GM10266 (cell line): ENCODE measurements around the gene SCYGR1.
"Not testable (repeated sequence)": the region's sequence is repeated elsewhere in the genome, so short reads cannot be mapped to it uniquely, and the experiment has no call there.

Experiments
- DNase-seq: peaks from one replicate; pipeline ENCODE4 v3.0.0; 2012; ENCODE audit errors: extremely low spot score
- TF ChIP-seq, protein P1 (sequence below): IDR thresholded peaks from 2 replicates; pipeline ENCODE4 v1.5.1; 2012; ENCODE audit warnings: mild to moderate bottlenecking, low read depth; ENCODE audit not compliant: control insufficient read depth, insufficient read depth; ENCODE audit errors: missing control alignments

The SCYGR1 gene, protein sequence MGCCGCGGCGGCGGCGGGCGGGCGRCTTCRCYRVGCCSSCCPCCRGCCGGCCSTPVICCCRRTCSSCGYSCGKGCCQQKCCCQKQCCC

DNA sequence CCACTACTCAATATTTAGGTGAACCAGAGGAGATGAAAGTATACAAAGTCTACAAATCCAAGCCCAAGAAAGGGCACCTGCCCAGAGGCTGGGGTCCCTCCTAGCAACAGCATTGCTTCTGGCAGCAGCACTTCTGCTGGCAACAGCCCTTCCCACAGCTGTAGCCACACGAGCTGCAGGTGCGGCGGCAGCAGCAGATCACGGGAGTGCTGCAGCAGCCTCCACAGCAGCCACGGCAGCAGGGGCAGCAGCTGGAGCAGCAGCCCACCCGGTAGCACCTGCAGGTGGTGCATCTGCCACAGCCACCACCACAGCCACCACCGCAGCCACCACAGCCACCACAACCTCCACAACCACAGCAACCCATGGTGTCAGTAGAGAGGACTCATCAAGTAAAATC is at the start of gene SCYGR1:
TSS of gene SCYGR1 (minus strand) at position 367 of the 400 bp plus-strand sequence. CDS start at position 367, 0 bp downstream.
- not testable (repeated sequence) for DNase-seq

DNA sequence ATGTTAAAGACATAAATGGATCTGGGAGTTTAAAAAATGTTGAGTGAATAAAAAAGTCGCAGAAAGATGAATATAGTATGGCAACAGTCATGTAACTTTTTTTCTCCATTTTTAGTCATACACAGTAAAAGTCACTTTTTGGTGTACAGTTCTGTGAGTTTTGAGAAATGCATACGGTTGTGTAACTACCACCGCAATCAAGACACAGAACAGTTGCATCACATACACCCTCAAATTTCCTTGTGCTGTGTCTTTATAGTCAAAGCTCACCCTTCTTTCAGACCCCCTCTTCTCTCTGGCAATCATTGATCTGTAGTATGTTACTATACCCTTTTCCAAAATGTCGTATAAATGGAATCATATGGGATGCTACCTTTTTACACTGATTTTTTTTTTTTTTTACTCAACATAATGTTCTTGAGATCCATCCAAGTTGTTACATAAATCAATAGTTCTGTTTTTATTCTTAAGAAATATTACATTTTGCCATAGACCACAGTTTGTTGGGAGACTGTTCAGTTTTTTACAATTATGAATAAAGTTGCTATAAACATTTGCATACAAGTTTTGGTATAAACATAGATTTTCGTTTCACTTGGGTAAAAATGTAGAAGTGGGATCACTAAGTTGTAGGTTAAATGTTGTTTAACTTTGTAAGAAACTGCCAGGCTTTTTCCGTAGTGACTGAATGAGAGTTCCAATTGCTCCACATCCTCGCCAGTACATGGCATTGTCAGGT is 48.9 kb upstream of the SCYGR1 start:
- no peak for DNase-seq

DNA sequence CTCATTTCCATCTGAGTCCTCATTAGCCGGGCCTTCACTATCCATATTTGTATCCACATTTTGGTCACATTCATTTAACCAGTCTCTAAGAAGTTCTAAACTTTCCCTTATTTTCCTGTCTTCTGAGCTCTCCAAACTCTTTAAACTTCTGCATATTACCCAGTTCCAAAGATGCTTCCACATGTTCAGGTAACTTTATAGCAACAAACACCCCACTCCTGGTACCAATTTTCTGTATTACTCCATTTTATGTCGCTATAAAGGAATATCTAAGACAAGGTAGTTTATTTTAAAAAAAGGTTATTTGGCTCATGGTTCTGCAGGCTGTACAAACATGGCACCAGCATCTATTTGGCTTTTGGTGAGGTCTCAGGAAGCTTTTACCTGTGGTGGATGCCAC is 45.4 kb upstream of the SCYGR1 start:
- TF ChIP-seq, protein P1, sequence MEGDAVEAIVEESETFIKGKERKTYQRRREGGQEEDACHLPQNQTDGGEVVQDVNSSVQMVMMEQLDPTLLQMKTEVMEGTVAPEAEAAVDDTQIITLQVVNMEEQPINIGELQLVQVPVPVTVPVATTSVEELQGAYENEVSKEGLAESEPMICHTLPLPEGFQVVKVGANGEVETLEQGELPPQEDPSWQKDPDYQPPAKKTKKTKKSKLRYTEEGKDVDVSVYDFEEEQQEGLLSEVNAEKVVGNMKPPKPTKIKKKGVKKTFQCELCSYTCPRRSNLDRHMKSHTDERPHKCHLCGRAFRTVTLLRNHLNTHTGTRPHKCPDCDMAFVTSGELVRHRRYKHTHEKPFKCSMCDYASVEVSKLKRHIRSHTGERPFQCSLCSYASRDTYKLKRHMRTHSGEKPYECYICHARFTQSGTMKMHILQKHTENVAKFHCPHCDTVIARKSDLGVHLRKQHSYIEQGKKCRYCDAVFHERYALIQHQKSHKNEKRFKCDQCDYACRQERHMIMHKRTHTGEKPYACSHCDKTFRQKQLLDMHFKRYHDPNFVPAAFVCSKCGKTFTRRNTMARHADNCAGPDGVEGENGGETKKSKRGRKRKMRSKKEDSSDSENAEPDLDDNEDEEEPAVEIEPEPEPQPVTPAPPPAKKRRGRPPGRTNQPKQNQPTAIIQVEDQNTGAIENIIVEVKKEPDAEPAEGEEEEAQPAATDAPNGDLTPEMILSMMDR: no peak
- no peak for DNase-seq

More for the DNA sequence above, 48.9 kb upstream of the SCYGR1 start:
- TF ChIP-seq, protein P1: no peak

DNA sequence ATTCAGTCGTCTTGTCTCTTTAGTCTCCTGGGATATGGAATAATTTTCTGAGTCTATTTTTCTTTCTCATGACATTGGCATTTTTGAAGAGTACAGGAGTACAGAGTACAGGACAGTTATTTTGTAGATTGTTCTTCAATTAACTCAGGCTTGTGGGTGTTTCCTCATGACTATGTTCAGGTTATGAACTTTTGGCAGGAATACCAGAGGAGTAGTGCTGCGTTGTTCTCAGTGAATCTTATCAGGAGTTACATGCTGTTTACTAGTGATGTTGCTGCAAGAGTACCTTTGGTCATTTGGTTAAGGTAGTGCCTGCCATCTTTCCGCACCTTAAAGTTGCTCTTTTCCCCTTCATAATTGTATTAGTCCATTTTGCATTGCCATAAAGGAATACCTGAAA is 42.9 kb upstream of the SCYGR1 start:
- DNase-seq: no peak
- TF ChIP-seq, protein P1: no peak

DNA sequence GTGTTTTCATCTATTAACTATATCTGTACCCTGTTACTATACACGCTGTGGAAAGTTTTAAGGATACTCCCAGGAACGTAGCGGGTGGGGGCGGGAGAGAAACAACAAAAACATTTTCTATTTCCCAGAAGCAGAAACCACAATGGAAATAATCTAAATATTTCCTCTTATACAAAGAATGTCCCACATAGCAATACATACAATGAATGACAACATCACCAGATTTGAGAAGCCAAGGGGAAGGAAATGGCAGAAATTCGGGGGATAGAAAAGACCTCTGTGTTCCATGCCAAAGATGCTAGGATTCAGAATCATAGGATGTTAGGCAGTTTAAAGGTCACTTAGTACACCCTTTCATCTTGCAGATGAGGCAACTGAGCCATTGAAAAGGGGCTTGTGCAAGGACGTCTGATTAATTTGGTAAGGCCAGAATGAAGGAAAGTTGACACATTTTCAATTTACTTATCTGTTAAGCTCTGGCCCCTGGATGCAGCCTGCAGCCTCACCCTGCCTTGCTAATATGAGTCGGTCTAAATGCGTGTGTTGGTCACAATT is 41.1 kb upstream of the SCYGR1 start:
- DNase-seq: no peak
- TF ChIP-seq, protein P1: no peak

DNA sequence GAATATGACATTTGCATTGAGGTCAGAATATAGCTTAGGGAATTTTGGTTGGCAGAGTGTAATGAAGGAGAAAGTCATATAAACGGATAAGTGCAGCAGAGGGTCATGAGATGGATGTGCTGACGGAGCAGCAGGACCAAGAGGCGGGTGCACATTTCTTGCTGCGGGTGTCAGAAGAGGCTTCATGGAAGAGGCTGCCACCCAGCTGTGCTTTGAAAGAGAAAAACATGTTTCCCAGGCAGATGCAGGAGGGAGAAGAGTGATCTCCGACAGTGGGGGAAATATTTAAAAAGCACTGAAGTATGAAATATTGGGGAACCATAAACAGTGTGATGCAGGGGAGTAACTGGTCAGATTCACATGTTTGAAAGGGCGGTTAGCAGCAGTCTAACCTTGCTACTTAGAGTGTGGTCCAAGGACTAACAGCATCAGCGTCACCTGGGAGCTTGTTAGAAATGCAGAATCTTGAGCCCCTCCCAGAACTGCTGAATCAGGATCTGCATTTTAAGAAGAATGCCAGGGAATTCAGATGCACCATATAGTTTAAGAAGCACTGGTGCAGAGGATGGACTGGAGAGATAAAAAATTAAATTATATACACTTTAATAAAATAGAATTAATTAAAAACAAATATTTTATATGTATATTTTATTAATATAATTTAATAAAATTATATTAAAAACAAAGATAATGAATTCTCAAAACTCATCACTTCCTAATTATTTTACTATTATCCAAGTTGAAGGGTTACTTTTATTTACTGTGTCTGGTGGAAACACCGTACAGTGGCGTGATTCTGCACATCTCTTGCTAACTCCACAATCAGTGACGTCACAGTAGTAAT is 36.1 kb upstream of the SCYGR1 start:
- TF ChIP-seq, protein P1: no peak

DNA sequence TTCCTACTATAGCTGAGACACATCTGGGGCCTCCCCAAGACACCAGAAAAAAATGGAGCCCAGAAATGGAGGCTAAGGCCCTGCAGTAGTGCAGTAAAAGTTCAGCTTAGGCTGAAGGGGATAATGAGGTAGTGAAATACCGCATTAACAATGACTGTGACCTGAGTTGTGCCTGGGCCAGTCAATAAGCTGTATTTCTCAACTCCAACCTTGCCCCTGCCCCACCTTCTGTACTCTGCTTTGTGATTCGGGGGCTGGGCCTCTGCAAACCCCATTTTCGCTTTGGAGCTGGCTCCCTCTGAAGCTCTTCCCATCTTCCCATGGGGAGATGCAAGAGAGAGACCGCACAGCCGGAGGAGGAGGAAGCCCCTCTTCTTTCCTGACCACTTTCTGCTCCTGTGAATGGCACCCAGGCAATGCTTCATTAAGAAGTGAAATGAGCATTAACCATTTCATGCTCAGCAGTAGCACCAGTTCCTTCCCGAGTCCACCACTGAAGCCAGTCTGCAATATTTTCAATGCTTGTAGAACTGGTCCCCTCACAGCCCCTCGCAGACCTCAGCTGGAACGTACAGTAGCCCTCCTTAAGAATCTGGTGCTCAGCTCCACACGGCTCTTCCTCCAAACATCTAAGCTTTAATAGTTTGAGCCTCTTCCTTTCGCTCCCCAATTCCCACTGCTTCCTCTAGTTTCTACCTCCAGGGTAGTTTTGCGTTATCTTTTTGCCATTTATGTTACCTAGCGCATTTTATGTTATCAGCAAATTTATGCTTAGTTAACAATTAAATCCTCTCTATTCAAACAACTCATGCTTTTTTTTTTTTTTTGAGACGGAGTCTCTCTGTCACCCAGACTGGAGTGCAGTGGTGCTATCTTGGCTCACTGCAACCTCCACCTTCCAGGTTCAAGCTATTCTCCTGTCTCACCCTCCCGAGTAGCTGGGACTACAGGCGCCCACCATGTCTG is 32.6 kb upstream of the SCYGR1 start:
- TF ChIP-seq, protein P1: no peak
- DNase-seq: no peak

More for the DNA sequence above, 36.1 kb upstream of the SCYGR1 start:
- no peak for DNase-seq
